ENCODE data around the gene SRD5A2. TPM values are rescaled to one million over a fixed set of nuclear protein-coding genes. Genes with fewer than 3 reads are reported as not detected.
A peak's percentile ranks its signal among the peaks of the same experiment; 100 is the strongest.

Gene SRD5A2
- total RNA-seq = 0.22 TPM
- 0.15 TPM for polyA plus RNA-seq (ENCODE audit: insufficient read depth, low read depth, low replicate concordance)
- long read RNA-seq, donor 1 = 0 reads
- long read RNA-seq, donor 2 = 0 reads
- long read RNA-seq, donor 3 = 0 reads
- long read RNA-seq, donor 4 = 0 reads
- long read RNA-seq, donor 5 = 0 reads
- long read RNA-seq, donor 6 = 0 reads
- long read RNA-seq, donor 7, full-length matches to known transcripts = 2 of 2 reads
- long read RNA-seq, donor 7, partial matches to known transcripts = 0 of 2 reads
- long read RNA-seq, donor 7, other reads (novel, unspliced or antisense) = 0 of 2 reads
- long read RNA-seq, donor 8 = 0 reads
- long read RNA-seq, donor 9 = 0 reads
- long read RNA-seq, donor 10 = 0 reads

- peaks cover 0 to 4% (median 0%) of the 10 kb centered on the region in 3 donors for H3K9me3 ChIP-seq (ENCODE audit: control insufficient read depth in 2 of 3, insufficient read depth in 1 of 3, low read length in 3 of 3)
- no peak for TF ChIP-seq CTCF (IDR thresholded peaks at IDR 0.05; ENCODE audit: borderline replicate concordance, extremely low read depth, insufficient read depth)
- DNase-seq (peak; percentile 37 to 64 (median 38)), FAIRE-seq (no peak)
- no peaks in the 10 kb centered on the region for H3K4me1 ChIP-seq (ENCODE audit: control insufficient read depth in 2 of 3, insufficient read depth in 2 of 3, low read depth in 1 of 3, low read length in 3 of 3)
- no peak within 1 kb of the TSS for H3K9ac ChIP-seq (ENCODE audit: low read length in 3 of 3)
- H3K27me3 ChIP-seq (ENCODE audit: control insufficient read depth, insufficient read depth, low read length) = peaks cover 6% of the 10 kb centered on the region
- H3K27ac ChIP-seq (ENCODE audit: low read depth in 2 of 2, low read length in 2 of 2) = no peak within 1 kb of the TSS
- no peaks in the 10 kb centered on the region for H3K36me3 ChIP-seq (ENCODE audit: control insufficient read depth in 2 of 3, insufficient read depth in 3 of 3, low read length in 3 of 3)
- intact Hi-C loops (cut with DNase I) = no loop called here
- H3K4me3 ChIP-seq (ENCODE audit: low read length in 3 of 3) = no peak within 1 kb of the TSS
Observed at GRCh38 chr2:31580321-31581117, at the start of gene SRD5A2. SRD5A2 (minus strand) TSS chr2:31580938; CDS start chr2:31580900, 38 bp downstream.

- no peak overlapping the region for H3K9ac ChIP-seq (ENCODE audit: low read length in 3 of 3)
- H3K4me3 ChIP-seq (ENCODE audit: low read length in 3 of 3) = no peak overlapping the region
- no peaks in the 10 kb centered on the region for H3K4me1 ChIP-seq (ENCODE audit: control insufficient read depth in 2 of 3, insufficient read depth in 2 of 3, low read depth in 1 of 3, low read length in 3 of 3)
- H3K36me3 ChIP-seq (ENCODE audit: control insufficient read depth in 2 of 3, insufficient read depth in 3 of 3, low read length in 3 of 3) = no peaks in the 10 kb centered on the region
- no peak for DNase-seq
- no peaks in the 10 kb centered on the region for H3K27me3 ChIP-seq (ENCODE audit: control insufficient read depth, insufficient read depth, low read length)
- H3K27ac ChIP-seq (ENCODE audit: low read depth in 2 of 2, low read length in 2 of 2) = no peak overlapping the region
- intact Hi-C loops (cut with DNase I) = no loop called here
- no peak for TF ChIP-seq CTCF (IDR thresholded peaks at IDR 0.05; ENCODE audit: borderline replicate concordance, extremely low read depth, insufficient read depth)
- H3K9me3 ChIP-seq (ENCODE audit: control insufficient read depth in 2 of 3, insufficient read depth in 1 of 3, low read length in 3 of 3) = peaks cover 0 to under 1% (median 0%) of the 10 kb centered on the region in 3 donors
- no peak for FAIRE-seq
Observed at GRCh38 chr2:31606509-31606908, 25.8 kb upstream of the SRD5A2 start.

GRCh38 chr2:31598694-31599093 lies 18.0 kb upstream of the SRD5A2 start:
- Histone ChIP-seq H3K4me3 (ENCODE audit: low read length in 3 of 3) (no peak overlapping the region), H3K9me3 (ENCODE audit: control insufficient read depth in 2 of 3, insufficient read depth in 1 of 3, low read length in 3 of 3) (peaks cover 0 to 14% (median 2%) of the 10 kb centered on the region in 3 donors), H3K27ac (ENCODE audit: low read depth in 2 of 2, low read length in 2 of 2) (no peak overlapping the region), H3K9ac (ENCODE audit: low read length in 3 of 3) (no peak overlapping the region), H3K36me3 (ENCODE audit: control insufficient read depth in 2 of 3, insufficient read depth in 3 of 3, low read length in 3 of 3) (no peaks in the 10 kb centered on the region), H3K27me3 (ENCODE audit: control insufficient read depth, insufficient read depth, low read length) (no peaks in the 10 kb centered on the region), H3K4me1 (ENCODE audit: control insufficient read depth in 2 of 3, insufficient read depth in 2 of 3, low read depth in 1 of 3, low read length in 3 of 3) (no peaks in the 10 kb centered on the region)
- intact Hi-C loops (cut with DNase I) = no loop called here
- DNase-seq = no peak
- TF ChIP-seq CTCF (IDR thresholded peaks at IDR 0.05; ENCODE audit: borderline replicate concordance, extremely low read depth, insufficient read depth) = no peak
- FAIRE-seq = no peak

Data from kidney (tissue), 22 donors.